BLaER1 treated with 17β-estradiol and CSF1 and Interleukin-3, amounts not matched to agents 10 nM and 100 nM (cell line): ENCODE measurements around the gene CCDC85C.

Experiments used
- H3K27ac ChIP-seq, 11 experiments: shearing (Covaris generic); formaldehyde crosslinking; 2 replicates each; pipeline ENCODE4 v1.8.1; 2022
- H3K27me3 ChIP-seq, 11 experiments: shearing (Covaris generic); formaldehyde crosslinking; 2 replicates each; pipeline ENCODE4 v1.8.1; 2022
- H3K36me3 ChIP-seq, 11 experiments: shearing (Covaris generic); formaldehyde crosslinking; 2 replicates each; pipeline ENCODE4 v1.8.1; 2022
- H3K4me1 ChIP-seq, 10 experiments: shearing (Covaris generic); formaldehyde crosslinking; 2 replicates each; pipeline ENCODE4 v1.8.1; 2022
- H3K4me2 ChIP-seq, 11 experiments: shearing (Covaris generic); formaldehyde crosslinking; 2 replicates each; pipeline ENCODE4 v1.8.1; 2022
- H3K4me3 ChIP-seq, 10 experiments: shearing (Covaris generic); formaldehyde crosslinking; 2 replicates each; pipeline ENCODE4 v1.8.1; 2022
- H3K9ac ChIP-seq, 11 experiments: shearing (Covaris generic); formaldehyde crosslinking; 2 replicates each; pipeline ENCODE4 v1.8.1; 2022
- H3K9me3 ChIP-seq, 11 experiments: shearing (Covaris generic); formaldehyde crosslinking; replicated peaks in 1 of 11; 2 replicates each; pipeline ENCODE4 v1.8.1; 2022
- H4K20me1 ChIP-seq, 11 experiments: shearing (Covaris generic); formaldehyde crosslinking; 2 replicates each; pipeline ENCODE4 v1.8.1; 2022
- Cebpa-rat ChIP-seq, 11 experiments: shearing (Covaris generic); IDR thresholded peaks; 2 replicates each; pipeline ENCODE4 v1.8.1; 2022

CCDC85C gene

DNA sequence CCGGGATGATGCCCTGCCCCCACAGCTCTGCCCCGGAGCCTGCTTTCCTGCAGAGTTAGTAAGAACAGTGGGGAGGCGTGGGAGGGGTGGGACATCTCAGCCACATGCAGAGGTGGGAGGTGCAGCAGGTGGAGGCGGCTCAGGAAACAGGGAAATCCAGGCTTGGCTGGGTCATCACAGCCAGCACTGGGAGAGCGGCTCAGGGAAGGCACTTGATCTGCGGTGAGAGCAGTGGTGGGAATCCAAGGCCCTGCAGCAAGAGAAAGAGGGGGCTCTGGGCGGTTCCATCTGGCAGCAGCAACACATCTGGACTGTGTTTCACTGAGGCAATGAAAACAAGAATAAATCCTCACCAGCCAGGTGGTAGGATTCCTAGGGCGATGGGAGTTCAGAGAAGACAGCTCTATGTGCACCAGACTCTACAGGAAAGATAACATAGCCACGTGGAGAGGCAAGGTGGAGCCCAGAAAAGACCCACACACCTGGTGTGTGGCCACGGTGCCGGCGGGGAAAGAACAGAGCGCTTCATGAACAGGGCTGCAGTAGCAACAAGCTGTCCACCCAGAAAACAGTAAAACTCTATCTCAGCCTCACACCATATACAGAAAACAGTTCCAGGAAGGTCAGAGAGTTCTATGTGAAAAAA, 57.6 kb downstream of the CCDC85C start:
- Histone ChIP-seq H3K36me3 (no peaks in the 10 kb centered on the region), H4K20me1 (peaks cover 5 to 100% (median 99%) of the 10 kb centered on the region in 11 experiments; a peak in 20 of 22 replicates), H3K27me3 (peaks cover 0 to 43% (median 0%) of the 10 kb centered on the region in 11 experiments; a peak in 8 of 22 replicates), H3K9ac (no peak overlapping the region), H3K4me3 (no peak overlapping the region), H3K27ac (no peak overlapping the region), H3K4me2 (peak overlapping the region in 6 of 11 experiments; percentile 21 to 92 (median 80); a peak in 11 of 22 replicates), H3K4me1 (peaks cover 22 to 86% (median 67%) of the 10 kb centered on the region in 10 experiments), H3K9me3 (no peaks in the 10 kb centered on the region)
- no peak for TF ChIP-seq Cebpa-rat (IDR thresholded peaks at IDR 0.05)

DNA sequence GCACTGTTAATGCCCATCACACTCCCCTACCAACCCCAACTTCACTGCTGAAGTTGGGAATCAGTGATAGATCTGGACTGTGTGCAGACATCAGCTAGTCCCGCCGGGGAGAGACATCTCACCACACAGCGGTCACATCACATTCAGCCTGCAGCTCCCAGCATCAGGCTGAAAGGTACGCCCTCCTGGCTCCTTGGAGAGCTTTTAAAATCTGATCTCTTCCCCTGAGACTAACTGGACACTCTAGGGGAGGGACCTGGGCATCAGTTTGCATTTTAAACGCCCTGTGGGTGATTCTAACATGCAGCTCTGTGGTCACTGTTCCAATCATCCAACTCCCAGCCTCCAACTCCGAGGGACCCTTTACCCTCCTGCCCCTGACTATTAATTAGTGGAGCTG, 58.4 kb downstream of the CCDC85C start:
- no peak overlapping the region for H3K4me3 ChIP-seq
- no peak for TF ChIP-seq Cebpa-rat (IDR thresholded peaks at IDR 0.05)
- H3K36me3 ChIP-seq, result no peaks in the 10 kb centered on the region
- no peaks in the 10 kb centered on the region for H3K9me3 ChIP-seq
- H3K27me3 ChIP-seq, result peaks cover 0 to 43% (median 0%) of the 10 kb centered on the region in 11 experiments; a peak in 8 of 22 replicates
- H4K20me1 ChIP-seq, result peaks cover 5 to 100% (median 99%) of the 10 kb centered on the region in 11 experiments; a peak in 20 of 22 replicates
- peak overlapping the region in 5 of 11 experiments; percentile 39 to 92 (median 84); a peak in 5 of 22 replicates for H3K4me2 ChIP-seq
- no peak overlapping the region for H3K27ac ChIP-seq
- no peak overlapping the region for H3K9ac ChIP-seq
- H3K4me1 ChIP-seq, result peaks cover 30 to 86% (median 67%) of the 10 kb centered on the region in 10 experiments

DNA sequence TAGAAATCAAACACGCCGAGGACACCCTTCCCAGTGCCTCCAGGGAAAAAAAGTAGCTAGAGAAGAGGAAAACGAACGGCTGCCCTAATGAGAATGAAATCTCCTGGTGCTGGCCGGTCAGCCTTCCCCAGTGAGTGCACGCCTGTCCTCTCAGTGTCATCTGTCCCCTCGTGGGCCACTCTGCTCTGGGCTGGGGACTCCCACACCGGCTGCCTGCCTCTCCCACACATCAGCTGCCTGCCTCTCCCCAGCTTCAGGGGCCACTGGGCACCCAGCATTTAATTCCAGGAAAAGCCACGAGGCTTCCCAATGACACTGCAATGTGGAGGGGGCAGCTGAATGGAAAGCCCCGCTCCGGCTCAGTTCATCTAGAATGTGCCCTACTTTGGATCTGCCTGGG, 59.0 kb downstream of the CCDC85C start:
- H3K27ac ChIP-seq, result no peak overlapping the region
- H3K4me1 ChIP-seq, result peaks cover 36 to 86% (median 67%) of the 10 kb centered on the region in 10 experiments
- H3K4me2 ChIP-seq, result peak overlapping the region in 2 of 11 experiments; percentile 84 to 92; a peak in 3 of 22 replicates
- H3K27me3 ChIP-seq, result peaks cover 0 to 40% (median 0%) of the 10 kb centered on the region in 11 experiments; a peak in 8 of 22 replicates
- H4K20me1 ChIP-seq, result peaks cover 5 to 100% (median 99%) of the 10 kb centered on the region in 11 experiments; a peak in 20 of 22 replicates
- no peaks in the 10 kb centered on the region for H3K9me3 ChIP-seq
- H3K9ac ChIP-seq, result no peak overlapping the region
- H3K36me3 ChIP-seq, result no peaks in the 10 kb centered on the region
- H3K4me3 ChIP-seq, result no peak overlapping the region
- no peak for TF ChIP-seq Cebpa-rat (IDR thresholded peaks at IDR 0.05)

DNA sequence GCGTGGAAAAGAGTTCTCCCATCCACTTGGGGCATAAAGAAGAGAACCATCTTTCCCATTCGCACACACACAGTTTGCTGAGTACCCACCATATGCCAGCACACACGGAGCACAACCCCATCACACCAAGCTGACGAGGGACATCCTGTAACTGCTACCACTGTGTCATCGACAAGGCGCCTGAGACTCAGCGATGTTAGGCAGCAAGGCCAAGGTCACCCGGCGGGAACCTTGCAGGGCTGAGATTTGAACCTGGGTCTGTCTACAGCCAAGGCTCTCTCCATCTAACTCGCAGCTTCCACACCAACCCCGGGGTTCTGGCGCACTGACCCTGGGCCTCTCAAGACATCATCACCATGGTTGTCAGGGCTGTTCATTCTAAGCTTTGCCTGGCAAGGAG, 60.0 kb downstream of the CCDC85C start:
- no peak overlapping the region for H3K4me3 ChIP-seq
- H3K9ac ChIP-seq, result no peak overlapping the region
- H3K4me2 ChIP-seq, result no peak overlapping the region

DNA sequence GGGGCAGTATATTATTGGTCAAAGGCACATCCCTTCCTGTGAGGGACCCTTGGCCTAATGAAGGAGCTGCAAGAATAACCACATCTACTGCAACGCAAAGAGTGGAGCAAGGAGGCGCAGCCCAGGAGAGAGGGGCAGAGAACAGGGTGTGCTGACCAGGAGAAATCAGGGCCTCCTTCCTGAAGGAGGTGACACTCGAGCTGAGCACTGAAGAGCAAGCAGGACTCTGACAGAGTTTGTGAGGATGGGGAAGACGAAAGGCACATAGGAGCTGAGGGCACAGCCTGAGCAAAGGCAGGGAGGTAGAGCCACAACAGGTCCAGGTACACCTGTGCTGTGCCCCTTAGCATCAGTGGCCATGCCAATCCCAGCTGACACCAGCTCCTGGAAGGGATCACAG, 60.6 kb downstream of the CCDC85C start:
- Histone ChIP-seq H3K4me2 (no peak overlapping the region), H3K9me3 (no peaks in the 10 kb centered on the region), H3K4me3 (no peak overlapping the region), H4K20me1 (peaks cover 0 to 100% (median 93%) of the 10 kb centered on the region in 11 experiments; a peak in 20 of 22 replicates), H3K36me3 (no peaks in the 10 kb centered on the region), H3K4me1 (peaks cover 40 to 86% (median 67%) of the 10 kb centered on the region in 10 experiments), H3K27ac (no peak overlapping the region), H3K9ac (no peak overlapping the region), H3K27me3 (peaks cover 0 to 23% (median 0%) of the 10 kb centered on the region in 11 experiments; a peak in 8 of 22 replicates)
- TF ChIP-seq Cebpa-rat (IDR thresholded peaks at IDR 0.05), result no peak

More for the DNA sequence above, 60.0 kb downstream of the CCDC85C start:
- H4K20me1 ChIP-seq, result peaks cover 0 to 100% (median 93%) of the 10 kb centered on the region in 11 experiments; a peak in 20 of 22 replicates
- H3K9me3 ChIP-seq, result no peaks in the 10 kb centered on the region
- TF ChIP-seq Cebpa-rat (IDR thresholded peaks at IDR 0.05), result no peak
- H3K36me3 ChIP-seq, result no peaks in the 10 kb centered on the region
- H3K27ac ChIP-seq, result no peak overlapping the region
- H3K4me1 ChIP-seq, result peaks cover 40 to 86% (median 67%) of the 10 kb centered on the region in 10 experiments
- peaks cover 0 to 29% (median 0%) of the 10 kb centered on the region in 11 experiments; a peak in 8 of 22 replicates for H3K27me3 ChIP-seq

DNA sequence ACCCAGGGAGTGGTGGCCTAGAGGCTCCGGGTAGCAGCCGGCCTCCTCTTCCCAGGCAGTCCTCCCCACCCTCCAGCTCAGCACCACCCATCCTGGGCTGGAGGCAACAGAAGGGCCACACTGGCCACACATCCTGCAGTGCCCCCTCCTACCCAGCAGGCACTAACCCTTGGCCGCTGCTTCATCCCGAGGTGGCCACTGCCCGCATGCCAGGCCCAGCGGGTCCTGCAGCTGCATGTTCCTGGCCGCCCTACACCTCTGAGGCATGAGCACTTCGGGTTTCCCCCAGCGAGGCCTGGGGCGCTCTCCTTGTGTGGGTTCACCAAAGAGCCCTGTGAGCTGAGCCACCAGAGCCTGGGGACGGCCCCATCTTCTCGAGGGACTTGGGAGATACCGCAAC, 61.4 kb downstream of the CCDC85C start:
- H3K27me3 ChIP-seq, result peaks cover 0 to 15% (median 0%) of the 10 kb centered on the region in 11 experiments; a peak in 6 of 22 replicates
- no peak overlapping the region for H3K9ac ChIP-seq
- peaks cover 0 to 100% (median 93%) of the 10 kb centered on the region in 11 experiments; a peak in 18 of 22 replicates for H4K20me1 ChIP-seq
- TF ChIP-seq Cebpa-rat (IDR thresholded peaks at IDR 0.05), result no peak
- H3K4me1 ChIP-seq, result peaks cover 41 to 86% (median 67%) of the 10 kb centered on the region in 10 experiments
- H3K4me2 ChIP-seq, result peak overlapping the region in 4 of 11 experiments; percentile 66 to 84 (median 78); a peak in 4 of 22 replicates
- H3K9me3 ChIP-seq, result no peaks in the 10 kb centered on the region
- no peak overlapping the region for H3K27ac ChIP-seq
- H3K36me3 ChIP-seq, result no peaks in the 10 kb centered on the region
- H3K4me3 ChIP-seq, result no peak overlapping the region

DNA sequence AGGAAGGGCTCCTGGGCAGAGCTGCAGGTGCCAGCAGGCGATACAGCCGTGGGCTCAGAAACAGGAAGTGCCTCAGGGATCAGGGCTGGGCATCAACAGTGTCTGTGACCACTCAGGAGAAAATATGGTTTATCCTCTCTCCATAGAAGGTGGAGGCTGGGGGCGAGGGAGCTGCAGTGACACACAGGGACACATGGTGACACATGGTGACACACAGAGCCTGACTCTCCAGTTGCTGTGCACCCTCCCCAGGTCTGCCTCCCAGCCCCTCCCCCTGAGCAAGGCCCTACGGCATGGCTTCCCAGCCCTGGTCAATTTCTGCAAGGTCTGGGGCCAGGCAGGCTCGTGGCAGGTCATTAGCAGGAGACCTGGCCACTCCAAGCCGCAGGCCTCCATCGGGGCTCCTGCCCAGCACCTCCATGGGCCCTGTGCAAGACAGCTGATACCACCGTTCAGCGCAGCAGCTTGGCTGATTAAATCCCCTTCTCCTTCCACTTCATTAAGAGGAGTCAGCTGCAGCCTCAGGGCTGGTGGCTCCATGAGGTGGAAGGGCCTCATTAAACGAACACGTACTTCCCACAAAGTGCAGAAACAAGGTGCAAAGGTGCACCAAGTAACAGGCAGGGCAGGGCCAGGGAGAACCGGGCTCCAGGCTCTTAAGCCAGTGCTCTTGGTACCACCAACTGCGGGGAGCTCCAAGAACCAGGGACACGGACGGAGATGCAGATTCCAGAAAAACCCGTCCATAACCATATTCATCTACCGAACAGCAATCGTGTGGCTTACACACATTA, 62.1 kb downstream of the CCDC85C start:
- no peak overlapping the region for H3K4me3 ChIP-seq
- H3K9ac ChIP-seq, result no peak overlapping the region
- H3K36me3 ChIP-seq, result no peaks in the 10 kb centered on the region
- peaks cover 41 to 85% (median 62%) of the 10 kb centered on the region in 10 experiments for H3K4me1 ChIP-seq
- peaks cover 0 to 8% (median 0%) of the 10 kb centered on the region in 11 experiments; a peak in 4 of 22 replicates for H3K27me3 ChIP-seq
- TF ChIP-seq Cebpa-rat (IDR thresholded peaks at IDR 0.05), result no peak
- H3K4me2 ChIP-seq, result peak overlapping the region; percentile 47 to 84 (median 74)
- H3K9me3 ChIP-seq, result no peaks in the 10 kb centered on the region
- no peak overlapping the region for H3K27ac ChIP-seq
- H4K20me1 ChIP-seq, result peaks cover 0 to 100% (median 93%) of the 10 kb centered on the region in 11 experiments; a peak in 18 of 22 replicates

DNA sequence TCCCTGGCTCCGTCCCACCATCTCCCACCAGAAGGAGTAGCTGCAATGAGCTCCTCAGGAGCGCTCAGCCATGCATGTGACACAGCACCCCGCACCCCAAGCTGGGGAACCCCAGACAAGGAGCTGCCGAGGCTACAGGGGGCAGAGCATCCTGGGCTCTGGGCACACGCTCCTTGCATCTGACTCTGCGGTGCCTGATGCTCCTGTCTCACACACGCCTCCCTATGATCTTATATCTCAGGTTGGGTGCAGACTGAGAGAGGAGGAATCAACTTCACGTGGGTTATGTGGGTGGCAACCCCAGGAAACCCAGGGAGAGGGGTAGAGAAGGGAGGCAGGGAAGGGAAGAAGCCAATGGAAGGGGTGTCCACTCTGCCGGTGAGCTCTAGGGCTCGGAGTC, 62.8 kb downstream of the CCDC85C start:
- Histone ChIP-seq H3K4me1 (peaks cover 41 to 79% (median 56%) of the 10 kb centered on the region in 10 experiments), H3K4me2 (peak overlapping the region; percentile 47 to 84 (median 74))

More for the DNA sequence above, 62.8 kb downstream of the CCDC85C start:
- Histone ChIP-seq H3K9ac (no peak overlapping the region), H3K4me3 (no peak overlapping the region), H4K20me1 (peaks cover 0 to 100% (median 90%) of the 10 kb centered on the region in 11 experiments; a peak in 18 of 22 replicates), H3K9me3 (no peaks in the 10 kb centered on the region), H3K27me3 (peaks cover 0 to 2% (median 0%) of the 10 kb centered on the region in 11 experiments; a peak in 1 of 22 replicates), H3K27ac (no peak overlapping the region), H3K36me3 (no peaks in the 10 kb centered on the region)
- no peak for TF ChIP-seq Cebpa-rat (IDR thresholded peaks at IDR 0.05)
